GM21515 (cell line): ENCODE data around the gene DRC1.

Experiments
- ATAC-seq: cut with Tn5 transposase; IDR thresholded peaks from one replicate; pipeline ENCODE4 v1.9.1; 2021; ENCODE audit not compliant: unreplicated experiment

Gene DRC1

DNA sequence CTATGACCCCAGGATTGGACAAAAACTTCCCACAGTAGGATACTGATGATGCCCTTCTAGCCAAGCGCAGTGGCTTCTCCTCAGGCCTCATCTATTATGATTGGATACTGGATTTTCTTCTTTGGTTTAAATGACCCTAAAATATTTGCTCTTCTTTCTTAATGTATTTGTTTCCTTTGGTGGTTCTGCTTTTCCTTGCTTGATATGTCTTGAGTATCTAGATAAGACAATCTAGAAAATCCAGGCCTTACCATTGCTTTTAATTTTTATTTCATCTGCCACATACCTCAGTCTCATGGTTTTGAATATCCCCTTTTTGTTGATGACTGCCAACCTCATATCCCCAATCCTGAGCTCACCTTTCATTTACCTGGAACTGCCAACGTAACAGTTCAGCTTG, 40.6 kb downstream of the DRC1 start:
- no peak for ATAC-seq

DNA sequence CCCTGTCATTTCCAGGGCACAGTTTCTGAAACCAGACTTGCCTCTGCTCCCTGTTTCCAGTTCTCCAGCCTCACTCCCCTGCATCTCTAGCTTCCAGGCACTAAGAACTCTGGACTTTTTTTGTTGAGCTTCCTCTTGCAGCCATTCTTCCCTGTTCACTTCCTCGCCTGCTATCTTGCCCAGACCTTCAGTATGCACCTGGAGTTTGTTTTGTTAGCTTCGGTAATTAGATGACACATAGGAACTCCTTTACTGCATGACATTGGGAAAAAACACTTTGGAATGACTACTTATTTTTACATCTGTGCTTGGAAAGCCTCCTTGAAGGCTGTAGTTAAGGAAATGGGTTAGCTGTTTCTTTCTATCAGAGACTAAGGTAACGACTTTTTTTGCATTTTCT, 41.0 kb downstream of the DRC1 start:
- ATAC-seq, result no peak

DNA sequence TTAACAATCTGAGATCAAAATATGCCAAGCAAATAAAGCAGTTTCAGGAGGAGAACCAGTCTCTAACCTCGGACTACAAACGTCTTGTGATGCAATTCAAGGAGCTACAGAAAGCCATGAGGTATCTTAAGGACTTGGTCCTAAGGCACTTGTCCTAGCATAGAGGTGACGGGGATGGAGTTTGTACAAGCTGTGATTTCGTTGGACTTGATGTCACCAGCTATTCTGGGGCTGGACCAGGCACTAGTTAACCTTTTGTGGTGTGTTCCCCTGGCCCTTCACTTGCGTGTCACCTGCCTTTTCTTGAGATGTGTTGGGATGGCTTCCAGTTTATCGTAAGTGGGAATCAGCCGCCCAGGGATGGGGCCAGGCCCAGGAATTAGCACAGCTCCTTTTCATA, 42.5 kb downstream of the DRC1 start:
- ATAC-seq, result no peak

DNA sequence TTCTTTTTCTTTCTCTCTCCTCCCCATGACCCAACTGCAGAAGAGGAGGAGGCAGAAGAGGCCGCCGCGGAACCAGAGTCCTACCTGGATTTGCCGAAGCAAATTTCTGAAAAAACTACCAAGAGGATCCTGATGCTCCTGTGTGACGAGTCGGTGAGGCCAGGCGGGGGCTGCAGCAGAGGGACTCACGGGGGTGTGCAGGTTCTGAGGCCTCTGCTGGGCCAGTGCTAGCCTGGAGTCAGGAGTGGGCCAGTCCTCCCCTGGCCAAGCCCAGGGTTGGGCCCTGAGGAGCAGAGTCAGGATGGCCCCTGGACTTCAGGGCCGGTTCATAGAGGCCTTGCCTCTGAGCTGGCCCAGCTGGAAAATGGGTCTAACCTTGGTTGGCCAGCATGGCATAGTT, 46.9 kb downstream of the DRC1 start:
- no peak for ATAC-seq

DNA sequence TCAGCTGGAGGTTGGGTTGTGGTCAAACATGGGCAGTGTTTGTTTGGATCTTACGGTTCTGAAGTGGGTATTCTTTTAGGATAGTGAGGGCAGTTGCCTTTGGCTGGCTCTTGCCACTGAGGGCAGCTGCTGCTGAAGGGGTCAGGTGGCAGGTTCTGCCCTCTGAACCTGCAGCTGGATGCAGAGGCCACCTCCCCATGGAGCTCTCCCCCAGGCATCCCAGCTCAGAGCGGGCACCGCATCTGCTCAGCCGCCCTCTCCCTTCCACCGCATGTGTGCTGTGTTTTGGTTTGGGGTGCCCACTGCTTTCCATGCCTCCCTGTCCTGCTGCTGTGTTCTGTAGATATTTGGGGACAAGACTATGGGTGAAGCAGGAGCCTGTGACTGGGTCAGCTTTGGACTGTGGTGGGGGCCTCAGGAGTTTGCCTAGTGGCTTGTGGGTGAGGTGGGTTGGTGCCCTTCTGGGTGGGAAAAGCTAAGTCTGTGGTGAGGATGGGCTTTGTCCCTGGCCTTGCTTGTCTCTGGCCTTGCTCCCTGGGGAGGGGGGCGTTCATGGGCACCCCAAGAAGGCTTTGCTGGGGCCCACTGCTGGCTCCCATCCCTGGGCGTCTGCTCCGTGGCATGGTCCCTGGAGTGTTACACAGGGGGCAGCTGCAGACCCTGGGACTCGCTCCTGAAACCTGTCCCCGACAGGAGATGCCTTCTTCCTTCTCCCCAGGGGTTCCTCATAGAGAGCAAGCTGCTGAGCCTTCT, 47.7 kb downstream of the DRC1 start:
- ATAC-seq, result no peak

DNA sequence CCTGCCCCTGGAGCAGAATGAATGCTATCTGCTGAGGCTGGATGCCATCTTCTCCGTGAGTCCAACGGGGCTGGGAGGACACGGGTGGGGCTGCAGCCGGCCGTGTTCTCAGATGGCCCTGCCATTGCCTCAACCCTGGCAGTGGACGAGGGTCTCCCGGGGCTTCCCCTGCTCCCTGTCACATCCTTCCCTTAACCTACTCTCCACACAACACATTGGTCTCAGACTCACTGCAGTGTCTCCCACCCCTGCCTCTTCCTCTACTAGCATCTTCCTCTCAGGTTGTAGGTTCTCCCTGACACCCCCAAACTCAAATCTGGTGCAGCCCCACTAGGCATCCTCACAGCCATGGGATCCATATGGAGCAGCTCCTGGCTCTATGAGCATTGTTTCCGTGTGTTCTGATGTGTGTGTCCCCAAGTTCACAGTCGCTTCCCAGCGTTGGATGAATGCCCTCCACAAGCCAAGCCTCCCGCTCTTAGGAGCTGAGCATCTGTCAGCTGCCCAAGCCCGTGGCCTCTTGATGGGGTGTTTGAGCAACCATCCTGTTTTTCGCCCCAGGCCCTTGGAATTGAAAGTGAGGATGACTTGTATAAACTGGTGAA, 48.4 kb downstream of the DRC1 start:
- no peak for ATAC-seq

DNA sequence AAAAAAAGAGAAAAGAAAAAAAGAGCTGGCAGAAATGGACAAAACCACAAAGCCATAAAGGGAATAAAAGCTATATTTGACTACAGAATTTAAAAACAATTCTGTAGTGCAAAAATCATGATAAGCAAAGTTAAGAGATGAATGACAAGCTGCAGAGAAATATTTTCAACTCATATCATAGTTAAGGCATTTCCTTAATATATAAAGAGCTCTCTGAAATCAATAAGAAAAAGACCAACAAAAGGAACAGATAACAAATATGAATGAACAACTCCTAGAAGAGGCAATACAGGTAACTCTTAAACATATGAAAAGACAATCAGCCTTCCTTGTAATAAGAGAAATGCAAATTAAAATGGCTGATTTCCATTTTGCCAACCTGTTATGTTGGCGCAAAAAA, 50.0 kb downstream of the DRC1 start:
- no peak for ATAC-seq

DNA sequence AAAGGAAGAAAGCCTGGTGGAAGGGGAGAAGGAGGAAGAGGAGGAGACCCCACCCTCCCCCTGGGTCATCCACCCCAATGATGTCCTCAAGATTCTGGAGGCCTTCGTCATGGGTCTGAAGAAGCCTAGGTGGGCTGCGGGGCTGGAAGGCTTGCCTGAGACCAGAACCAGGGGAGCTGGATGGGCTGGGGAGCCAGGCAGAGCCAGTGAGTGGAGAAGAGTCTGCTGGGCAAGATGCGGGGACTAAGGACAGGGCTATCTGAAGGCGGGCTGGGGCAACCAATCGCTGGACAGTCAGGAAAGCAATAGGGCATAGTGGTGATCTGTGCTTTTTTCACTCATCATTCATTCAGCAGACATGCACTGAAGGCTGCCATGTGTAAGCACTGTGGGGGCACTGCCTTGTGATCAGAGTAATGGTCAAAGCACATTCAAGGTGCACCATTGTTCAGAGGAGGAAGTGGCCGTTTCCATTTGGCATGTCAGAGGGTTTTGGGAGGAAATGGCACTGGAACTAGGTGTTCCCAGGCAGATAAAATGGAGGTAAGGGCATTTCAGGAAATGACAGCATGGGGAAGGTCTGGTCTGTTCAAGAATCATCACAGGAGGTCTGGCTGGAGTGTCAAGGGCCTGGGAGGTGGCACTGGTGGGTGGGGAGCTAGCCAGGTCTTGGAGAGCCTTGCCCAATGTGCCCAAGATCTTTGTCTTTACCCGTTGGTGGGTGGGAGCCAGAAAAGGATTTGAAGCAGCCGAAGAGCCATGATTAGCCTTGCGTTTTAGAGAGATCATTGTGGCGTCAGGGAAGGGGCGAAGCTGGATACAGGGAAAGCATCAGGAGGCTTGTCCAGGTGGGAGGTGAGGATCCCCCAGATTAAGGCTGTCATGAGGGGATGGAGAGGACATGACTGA, 52.0 kb downstream of the DRC1 start:
- ATAC-seq, result no peak

DNA sequence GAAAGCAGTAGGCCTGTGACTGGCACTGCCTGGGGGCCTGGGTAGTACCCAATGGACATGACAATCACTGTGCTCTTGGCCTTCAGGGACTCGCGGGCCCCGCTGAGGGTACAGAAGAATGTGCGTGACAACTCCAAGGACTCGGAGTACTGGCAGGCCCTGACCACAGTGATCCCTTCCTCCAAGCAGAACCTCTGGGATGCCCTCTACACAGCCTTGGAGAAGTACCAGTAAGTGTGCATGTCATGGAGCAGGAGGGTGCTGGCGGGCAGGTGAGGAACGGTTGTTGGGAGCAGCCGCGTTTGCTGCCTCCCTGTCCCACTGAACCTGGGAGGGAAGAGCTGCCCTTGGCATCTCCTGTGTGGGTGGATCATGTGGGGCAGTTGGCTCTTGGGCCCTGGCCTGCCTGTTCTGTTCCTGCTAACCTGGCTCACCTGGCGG, 52.9 kb downstream of the DRC1 start:
- no peak for ATAC-seq

DNA sequence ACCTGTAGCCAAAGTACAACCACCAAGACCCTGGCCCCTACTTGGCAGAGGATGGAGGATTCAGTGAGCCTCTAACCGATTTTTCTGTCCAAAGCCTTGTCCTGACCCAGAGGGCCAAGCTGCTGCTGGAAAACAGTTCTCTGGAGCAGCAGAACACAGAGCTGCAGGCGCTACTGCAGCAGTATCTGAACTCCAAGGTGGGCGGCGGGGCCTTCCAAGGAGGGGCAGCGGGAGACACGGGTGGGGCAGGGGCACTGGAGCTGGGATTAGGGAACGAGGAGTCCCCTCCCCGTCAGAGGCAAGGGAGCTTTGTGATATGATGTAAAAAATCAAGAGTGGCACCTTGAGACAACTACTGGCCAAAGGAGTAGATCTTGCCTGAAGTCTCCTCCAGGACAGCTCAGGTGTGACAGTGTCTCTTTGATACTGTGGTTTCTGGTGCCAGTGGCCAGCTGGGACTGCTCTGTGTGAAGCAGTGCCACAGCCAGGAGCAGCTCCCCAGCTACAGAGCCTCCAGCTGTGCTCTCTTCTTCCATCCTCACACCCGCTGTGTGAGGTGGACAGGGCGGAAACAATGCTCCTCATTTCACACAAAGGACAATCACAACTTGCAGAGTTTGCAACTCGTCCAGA, 53.4 kb downstream of the DRC1 start:
- ATAC-seq, result no peak

DNA sequence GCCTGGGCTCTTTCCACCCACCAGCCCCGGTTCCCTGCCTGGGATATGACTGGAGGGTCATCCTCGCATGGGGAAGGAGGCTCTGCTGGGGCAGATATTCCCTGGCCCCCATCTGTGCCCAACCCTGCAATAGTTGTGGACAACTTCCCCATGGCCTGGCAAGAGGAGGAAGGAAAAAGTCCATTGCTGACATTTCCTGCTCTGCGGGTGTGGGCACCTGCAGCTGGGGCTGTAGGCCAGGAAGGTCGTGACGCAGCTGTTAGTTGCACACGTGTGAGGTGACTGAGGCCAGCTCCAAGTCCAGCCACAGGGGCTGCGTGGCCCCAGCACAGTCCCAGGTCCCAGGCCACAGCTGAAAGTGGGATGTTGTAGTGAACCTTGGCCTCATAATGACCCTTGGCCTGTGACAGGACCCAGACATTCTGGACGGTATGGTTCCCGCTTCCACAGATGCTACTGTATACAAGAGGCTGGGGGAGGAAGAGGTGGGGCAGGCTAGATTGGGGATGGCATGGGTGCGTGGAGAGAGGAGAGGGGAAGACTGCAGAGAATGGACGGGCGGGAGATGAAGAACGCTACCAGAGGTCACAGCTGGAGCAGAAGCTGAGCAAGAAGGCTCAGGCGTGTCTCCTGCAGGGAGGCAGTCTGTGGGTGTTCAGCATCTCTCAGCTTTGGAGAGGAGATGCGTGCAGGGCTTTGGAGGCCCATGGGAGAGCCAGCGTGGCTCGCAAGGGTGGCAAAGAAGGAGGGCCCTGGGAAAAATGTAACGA, 54.1 kb downstream of the DRC1 start:
- ATAC-seq, result no peak

DNA sequence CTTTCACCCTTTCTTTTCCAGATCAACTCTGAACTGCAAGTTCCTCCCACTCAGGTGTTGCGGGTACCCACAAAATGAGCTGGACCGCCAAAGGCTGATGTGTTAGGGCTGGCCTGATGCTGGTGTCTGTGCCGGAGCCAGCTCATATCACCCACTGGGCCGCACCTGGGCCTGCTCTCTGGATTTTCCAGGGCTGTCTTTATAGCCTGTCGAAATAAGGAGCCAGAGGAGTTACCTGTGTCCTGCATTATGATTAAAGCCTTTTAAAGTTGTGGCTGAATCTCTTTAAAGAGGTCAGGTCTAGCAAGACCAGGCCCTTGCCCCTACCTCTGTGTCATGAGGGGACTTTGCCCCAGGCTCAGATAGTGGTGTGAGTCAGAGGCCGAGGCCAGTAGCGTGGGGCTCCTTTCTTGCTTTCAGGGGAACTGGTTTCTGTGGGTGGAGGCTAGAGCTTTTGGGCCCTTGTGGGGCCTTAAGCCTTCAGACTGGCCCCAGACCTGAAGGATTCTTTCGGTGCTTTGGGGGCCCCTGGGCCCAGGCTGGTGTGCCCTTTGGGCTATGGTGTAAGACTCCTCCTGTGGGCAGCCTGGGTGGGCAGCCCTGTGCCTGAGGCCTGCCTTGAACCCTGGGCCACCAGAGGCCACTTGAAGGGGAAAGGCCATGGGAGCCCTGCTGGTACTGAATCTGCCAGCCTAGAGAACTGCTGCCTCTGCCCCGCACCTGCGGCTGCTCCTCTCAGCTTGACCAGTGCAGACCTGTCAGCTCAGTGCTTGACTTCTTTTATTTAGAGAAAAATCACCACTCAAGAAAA, 54.9 kb downstream of the DRC1 start:
- no peak for ATAC-seq

DNA sequence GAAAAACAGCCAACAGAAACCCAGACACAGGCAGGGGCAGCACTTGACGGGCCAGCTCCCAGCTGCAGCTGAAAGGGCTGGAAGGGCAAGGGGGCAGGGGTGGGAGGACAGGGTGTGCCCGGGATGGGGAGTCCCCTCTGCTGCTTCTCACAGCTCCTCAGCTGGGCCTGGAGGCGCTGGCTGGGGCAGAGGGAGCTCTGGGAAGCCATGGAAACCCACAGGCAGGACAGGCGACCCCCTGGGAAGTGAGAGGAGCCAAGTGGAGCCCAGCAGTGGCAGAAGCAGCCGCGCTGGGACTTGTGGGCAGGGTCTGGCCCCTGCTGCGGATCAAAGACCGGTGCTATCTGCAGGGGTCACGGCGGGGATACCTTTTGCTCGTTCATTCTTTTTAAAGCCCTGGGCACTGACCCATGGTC, 55.5 kb downstream of the DRC1 start:
- no peak for ATAC-seq

DNA sequence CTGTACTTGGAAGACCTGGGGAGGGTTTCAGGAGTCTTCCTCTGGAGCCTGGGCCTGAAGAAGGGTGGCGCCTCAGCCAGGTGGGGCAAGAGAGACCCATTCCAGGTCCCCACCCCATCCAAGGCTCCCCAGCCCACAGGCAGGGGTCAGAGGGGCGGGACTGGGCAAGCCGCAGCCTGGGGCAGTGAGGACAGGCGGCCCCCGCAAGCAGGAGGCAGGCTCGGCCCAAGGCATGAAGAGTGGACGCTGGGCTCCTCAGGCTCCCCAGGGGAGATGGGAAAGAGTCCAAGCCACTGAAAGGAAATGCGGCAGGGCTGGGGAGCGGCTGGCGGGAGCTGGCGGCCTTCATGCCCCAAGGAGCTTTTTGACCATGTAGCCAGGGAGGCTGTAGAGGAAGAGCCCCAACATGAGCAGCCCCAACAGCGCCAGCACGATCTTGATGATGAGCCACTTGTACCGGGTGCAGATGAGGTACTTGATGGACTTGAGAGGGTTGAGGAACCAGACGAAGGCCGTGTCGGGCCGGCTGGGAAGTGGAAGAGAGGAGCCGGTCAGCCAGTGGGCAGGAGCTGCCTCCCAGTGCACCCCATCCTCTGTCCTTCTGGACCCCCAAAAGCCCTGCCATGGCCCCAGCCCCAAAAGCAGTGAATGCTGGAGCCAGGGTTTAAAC, 56.1 kb downstream of the DRC1 start:
- ATAC-seq, result no peak

DNA sequence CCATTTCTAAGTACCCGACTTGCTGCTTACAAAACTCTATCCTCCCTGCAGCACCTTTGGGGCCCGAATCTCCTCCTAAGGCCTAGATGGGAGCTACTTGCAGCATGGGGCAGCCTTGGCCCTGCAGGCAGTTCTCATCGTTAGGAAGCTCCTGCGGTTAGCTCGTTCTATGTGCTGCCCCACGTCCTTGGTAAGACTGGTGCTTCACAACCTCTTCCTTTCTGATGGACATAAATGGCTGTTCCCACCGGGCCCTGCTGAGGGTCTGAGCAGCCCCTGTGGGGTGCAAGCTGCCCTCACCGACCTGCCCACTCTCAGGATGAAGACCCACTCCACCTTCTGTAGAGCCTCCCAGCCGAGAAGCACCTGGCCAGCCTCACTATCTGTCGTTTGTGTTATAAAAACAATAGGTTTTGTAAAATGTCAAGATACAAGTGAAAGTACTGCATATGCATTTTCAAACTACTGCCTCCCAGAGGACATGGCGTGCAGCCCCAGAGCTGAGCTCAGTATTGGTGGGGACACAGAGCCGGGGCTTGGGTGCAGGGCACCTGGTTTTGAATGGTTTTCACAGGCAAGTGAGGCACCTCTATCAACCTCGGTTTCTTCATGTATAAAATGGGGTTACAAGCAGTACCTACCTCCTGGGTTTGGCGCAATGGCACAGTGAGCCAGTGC, 56.8 kb downstream of the DRC1 start:
- ATAC-seq, result no peak

DNA sequence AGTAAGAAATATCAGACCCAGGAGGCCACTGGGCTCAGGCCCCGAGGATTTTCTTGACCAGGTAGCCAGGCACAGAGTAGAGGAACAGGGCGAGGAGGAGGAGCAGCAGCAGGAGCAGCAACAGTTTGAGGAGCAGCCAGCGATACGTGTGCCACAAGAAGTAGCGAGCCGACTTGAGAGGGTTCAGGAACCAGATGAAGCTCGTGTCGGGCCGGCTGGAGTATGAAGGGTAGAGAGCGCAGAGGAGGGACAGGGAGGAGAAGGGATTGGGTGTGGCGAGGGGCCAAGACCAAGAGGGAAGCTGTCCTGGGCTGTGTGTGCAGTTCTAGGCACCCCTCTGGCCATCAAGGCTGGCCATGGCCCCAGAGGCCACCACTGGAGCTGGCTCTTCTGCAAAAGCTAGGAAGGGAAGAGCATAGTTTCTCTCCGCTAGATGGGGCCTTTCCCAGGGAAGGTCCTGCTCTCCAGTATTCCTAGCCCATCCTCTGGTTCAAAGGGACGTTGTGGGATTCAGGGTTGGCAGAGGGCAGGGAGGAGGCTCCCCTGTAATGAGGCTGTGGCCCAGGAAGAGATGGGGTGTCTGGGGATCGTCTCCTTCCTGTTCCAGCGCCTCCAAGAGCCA, 58.4 kb downstream of the DRC1 start:
- no peak for ATAC-seq

DNA sequence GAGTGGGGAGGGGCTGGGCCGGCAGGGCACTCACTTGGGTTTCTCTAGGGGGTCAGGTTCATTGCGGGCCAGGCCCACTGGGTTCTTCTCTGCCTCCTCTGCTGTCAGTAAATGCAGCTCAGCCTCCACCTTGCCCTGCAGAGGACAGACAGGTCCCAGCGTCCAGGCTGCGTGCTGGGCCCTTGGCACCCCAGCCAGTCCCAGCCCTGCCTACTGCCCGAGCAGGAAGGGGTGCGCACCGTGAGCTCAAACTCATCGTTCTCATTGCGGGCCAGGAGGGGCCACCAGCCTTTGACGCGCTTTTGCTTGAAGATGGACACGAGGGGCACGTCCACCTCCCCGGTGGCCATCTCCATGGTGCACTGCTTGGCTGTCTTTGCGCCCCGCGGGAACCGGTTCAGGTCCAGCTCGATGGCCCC, 58.9 kb downstream of the DRC1 start:
- ATAC-seq, result no peak

DNA sequence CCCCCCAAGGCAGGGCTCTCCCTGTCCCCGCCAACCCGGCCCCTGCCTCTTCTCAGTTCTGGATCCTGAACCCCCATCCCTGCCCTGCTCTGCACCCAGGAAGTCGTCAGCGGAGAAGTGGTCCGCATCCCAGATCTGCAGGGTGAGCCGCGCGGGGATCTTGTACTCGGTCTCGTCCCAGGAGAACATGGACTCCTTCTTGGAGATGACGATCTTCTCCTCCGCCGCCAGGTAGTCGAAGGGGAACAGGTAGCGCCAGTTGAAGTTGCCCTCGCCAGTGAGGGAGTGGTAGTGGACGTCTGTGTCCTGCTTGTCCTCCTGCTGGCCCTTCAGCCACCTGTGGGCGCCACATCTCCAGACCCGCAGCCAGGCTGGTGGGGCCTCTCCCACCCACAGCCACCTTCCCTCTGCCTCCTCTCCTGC, 59.9 kb downstream of the DRC1 start:
- ATAC-seq, result no peak
